Activated gamma-delta T cell (primary cell): ENCODE data around the gene ZNF584.

Experiments used
- DNase-seq: peaks from one replicate; lab custom pipeline; 2025; lab: John Stamatoyannopoulos, UW

The ZNF584 gene

DNA sequence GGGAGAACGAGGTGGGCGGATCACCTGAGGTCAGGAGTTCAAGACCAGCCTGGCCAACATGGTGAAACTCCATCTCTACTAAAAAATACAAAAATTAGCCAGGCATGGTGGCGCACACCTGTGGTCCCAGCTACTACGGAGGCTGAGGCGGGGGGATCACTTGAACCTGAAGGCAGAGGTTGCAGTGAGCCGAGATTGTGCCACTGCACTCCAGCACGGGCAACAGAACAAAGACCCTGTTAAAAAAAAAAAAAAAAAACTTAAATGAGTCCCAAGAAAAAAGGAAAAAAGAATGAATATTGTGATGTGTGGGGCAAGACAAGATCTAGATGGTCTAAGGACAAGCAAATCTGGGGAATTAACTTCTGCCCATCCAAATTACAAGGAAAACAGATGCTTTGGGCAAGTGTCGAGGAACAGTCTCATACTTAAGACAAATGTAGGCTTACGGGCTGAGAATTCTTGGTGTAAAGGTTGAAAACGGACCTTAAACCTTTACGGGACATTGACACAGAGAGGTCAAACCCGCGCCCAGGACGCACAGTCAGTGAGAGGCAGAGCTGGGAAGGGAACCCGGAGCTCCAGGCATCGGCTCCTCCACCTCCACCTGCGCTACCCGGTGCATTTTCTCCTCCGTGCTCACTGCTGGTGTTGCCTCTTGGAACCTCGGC, 57.8 kb downstream of the ZNF584 start:
- no peak for DNase-seq

DNA sequence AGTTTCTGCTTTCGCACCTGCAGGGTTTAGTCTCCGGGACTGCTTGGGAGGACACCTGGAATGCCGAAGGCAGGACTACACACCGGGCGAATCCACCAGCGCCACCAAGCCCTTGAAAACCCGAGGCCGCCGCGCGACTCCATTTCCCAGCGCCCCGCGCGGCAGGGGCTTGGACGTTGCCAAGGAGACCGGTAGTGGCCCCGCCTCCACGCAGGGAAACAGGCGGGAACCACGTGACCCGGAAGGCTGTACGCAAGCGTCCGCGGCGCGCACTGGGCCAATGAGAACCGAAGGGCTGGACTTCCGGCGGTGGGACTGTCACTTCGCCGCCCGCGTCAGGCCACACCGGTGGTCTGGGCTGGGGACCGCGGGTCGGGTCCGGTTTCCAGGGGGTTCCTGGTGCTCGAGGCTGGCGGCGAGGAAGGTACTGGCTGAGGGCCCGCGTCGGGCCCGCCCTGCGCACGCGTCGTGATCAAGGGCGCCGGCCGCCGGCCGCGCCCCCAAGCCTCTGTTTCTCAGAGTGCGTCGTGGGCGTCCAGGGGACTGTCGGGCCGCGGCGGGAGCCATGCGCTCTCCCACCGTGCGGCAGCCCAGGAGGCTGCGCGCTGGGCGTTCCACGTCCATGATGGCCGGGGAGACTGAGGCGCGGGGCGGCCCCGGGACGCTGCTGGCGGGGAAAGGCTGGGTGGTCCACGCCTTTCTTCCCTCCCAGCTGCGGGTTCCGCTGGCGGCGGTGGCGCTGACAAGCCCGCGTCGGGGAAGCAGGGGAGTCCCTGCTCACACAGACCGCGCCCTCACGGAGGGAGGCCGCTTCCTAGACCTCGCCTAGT, 58.5 kb downstream of the ZNF584 start, which contains the start of gene ZNF324:
Gene ZNF324 (plus strand): TSS at position 321 of the 830 bp plus-strand sequence. CDS start 2,106 bp downstream, outside the sequence.
- peak; percentile 95 for DNase-seq
